HCT116 (cell line): ENCODE measurements around the gene PIP5KL1. TPM values are rescaled to one million over a fixed set of nuclear protein-coding genes. Genes with fewer than 3 reads are reported as not detected.
A peak's percentile ranks its signal among the peaks of the same experiment; 100 is the strongest.

Experiments
- ATAC-seq: fragments of 200-7000 bp; cut with Tn5 transposase; 2 replicates; pipeline ENCODE4 v1.9.1; 2020; ENCODE audit warnings: mild to moderate bottlenecking, moderate library complexity
- BruUV-seq: library from RNA; stranded (reverse); fragments of 400-500 nt; replicated peaks from 2 replicates; lab custom pipeline; 2021; lab: Mats Ljungman, UMichigan
- CTCF ChIA-PET: fragments of 300-600 bp; sonication (Branson Sonifier 250); formaldehyde crosslinking; loops from one replicate; lab custom pipeline; 2021; ENCODE audit warnings: antibody characterized with exemption; lab: Charles Lee
- POLR2A ChIA-PET: fragments of 300-600, 350-600 bp; sonication (Branson Sonifier 250); formaldehyde crosslinking; loops from one replicate; lab custom pipeline; 2021; ENCODE audit warnings: antibody characterized with exemption; lab: Charles Lee
- RAD21 ChIA-PET, 2 experiments: fragments of 300-600 bp; sonication (Branson Sonifier 250); formaldehyde crosslinking; loops; one replicate each; lab custom pipeline; 2023; ENCODE audit warnings: low total read pairs in 2 of 2; ENCODE audit not compliant: uncharacterized antibody in 2 of 2, unreplicated experiment in 2 of 2, low non-redundant PET in 1 of 2; lab: Charles Lee
- DNase-seq: peaks from one replicate; pipeline ENCODE4 v3.0.0-alpha.2; 2010; ENCODE audit warnings: low read depth, low spot score
- H2AFZ ChIP-seq: fragments of 200-600 bp; shearing (Covaris generic), sonication (generic); 2 replicates; pipeline ENCODE4 v1.6.1; 2017; ENCODE audit warnings: low read depth, mixed run types, mixed read lengths, antibody characterized with exemption, low read length; ENCODE audit not compliant: poor library complexity, severe bottlenecking
- H3K27ac ChIP-seq: 2 replicates; pipeline ENCODE4 v1.5.1; 2012; ENCODE audit warnings: low read depth, low read length
- H3K27me3 ChIP-seq: fragments of 200-600 bp; sonication (generic); 2 replicates; pipeline ENCODE4 v1.6.1; 2016; ENCODE audit warnings: mixed run types, low read length, mixed read lengths; ENCODE audit not compliant: insufficient read depth
- H3K36me3 ChIP-seq, 2 experiments: fragments of 200-500 bp in 1 of 2; fragments of 200-600 bp in 1 of 2; sonication (Bioruptor generic) in 1 of 2; sonication (generic) in 1 of 2; 2 replicates each; pipeline versions ENCODE4 v1.5.1 to v1.6.1; 2014 to 2016; ENCODE audit warnings: low read length in 2 of 2, inconsistent platforms in 1 of 2, mixed read lengths in 1 of 2, mixed run types in 1 of 2; ENCODE audit not compliant: insufficient read depth in 2 of 2, control insufficient read depth in 1 of 2
- H3K4me1 ChIP-seq, 2 experiments: fragments of 200-600 bp in 1 of 2; sonication (generic) in 1 of 2; 2 replicates each; pipeline versions ENCODE4 v1.5.1 to v1.6.1; 2012 to 2017; ENCODE audit warnings: low read length in 2 of 2, inconsistent platforms in 1 of 2, mild to moderate bottlenecking in 1 of 2, mixed read lengths in 1 of 2, mixed run types in 1 of 2, moderate library complexity in 1 of 2; ENCODE audit not compliant: insufficient read depth in 2 of 2, control insufficient read depth in 1 of 2
- H3K4me2 ChIP-seq: fragments of 200-600 bp; sonication (generic); 2 replicates; pipeline ENCODE4 v1.6.1; 2017; ENCODE audit warnings: mixed run types, low read length, mixed read lengths
- H3K4me3 ChIP-seq, 2 experiments: fragments of 200-600 bp in 1 of 2; sonication (generic) in 1 of 2; replicated peaks in 1 of 2; 2 replicates each; pipeline ENCODE4 v1.5.1; 2011 to 2016; ENCODE audit warnings: low read length in 2 of 2, control low read depth in 1 of 2, low read depth in 1 of 2, mild to moderate bottlenecking in 1 of 2, mixed read lengths in 1 of 2, mixed run types in 1 of 2
- H3K79me2 ChIP-seq: fragments of 200-600 bp; sonication (generic); 2 replicates; pipeline ENCODE4 v1.6.1; 2017; ENCODE audit warnings: mild to moderate bottlenecking, mixed run types, low read length, moderate library complexity, mixed read lengths; ENCODE audit not compliant: insufficient read depth
- H3K9ac ChIP-seq: fragments of 200-600 bp; sonication (generic); 2 replicates; pipeline ENCODE4 v1.6.1; 2016; ENCODE audit warnings: low read length, mixed read lengths
- H3K9me2 ChIP-seq: fragments of 200-600 bp; sonication (generic), shearing (Covaris generic); 2 replicates; pipeline ENCODE4 v1.6.1; 2017; ENCODE audit warnings: mixed run types, mild to moderate bottlenecking, moderate library complexity; ENCODE audit not compliant: insufficient read depth
- H3K9me3 ChIP-seq, 2 experiments: fragments of 200-500 bp in 1 of 2; fragments of 200-600 bp in 1 of 2; sonication (Bioruptor generic) in 1 of 2; sonication (generic) in 1 of 2; 2 replicates each; pipeline ENCODE4 v1.6.1; 2014 to 2017; ENCODE audit warnings: low read length in 2 of 2, mixed read lengths in 2 of 2, inconsistent platforms in 1 of 2, low read depth in 1 of 2, mild to moderate bottlenecking in 1 of 2, mixed run types in 1 of 2, moderate library complexity in 1 of 2; ENCODE audit not compliant: control insufficient read depth in 1 of 2, insufficient read depth in 1 of 2
- H4K20me1 ChIP-seq: fragments of 200-600 bp; sonication (generic), shearing (Covaris generic); 2 replicates; pipeline ENCODE4 v1.6.1; 2017; ENCODE audit warnings: mixed run types, mild to moderate bottlenecking, moderate library complexity; ENCODE audit not compliant: insufficient read depth
- CBX3 ChIP-seq: IDR thresholded peaks from 2 replicates; pipeline ENCODE4 v1.6.1; 2012; ENCODE audit warnings: low read depth
- EGR1 ChIP-seq: IDR thresholded peaks from 2 replicates; pipeline ENCODE4 v1.6.1; 2012; ENCODE audit warnings: low read depth
- ELF1 ChIP-seq: IDR thresholded peaks from 2 replicates; pipeline ENCODE4 v1.6.1; 2012; ENCODE audit warnings: low read depth, borderline replicate concordance
- JUND ChIP-seq: IDR thresholded peaks from 2 replicates; pipeline ENCODE4 v1.6.1; 2012
- MAX ChIP-seq: IDR thresholded peaks from 2 replicates; pipeline ENCODE4 v1.6.1; 2012
- POLR2A ChIP-seq: IDR thresholded peaks from 2 replicates; pipeline ENCODE4 v1.7.0; 2011; ENCODE audit warnings: borderline replicate concordance; ENCODE audit not compliant: insufficient read depth, insufficient read length; ENCODE audit errors: extremely low read depth
- POLR2AphosphoS5 ChIP-seq: IDR thresholded peaks from 2 replicates; pipeline ENCODE4 v1.6.1; 2011; ENCODE audit warnings: mild to moderate bottlenecking, low read depth, low read length, moderate library complexity
- RAD21 ChIP-seq: IDR thresholded peaks from 2 replicates; pipeline ENCODE4 v1.6.1; 2012; ENCODE audit warnings: low read depth, mild to moderate bottlenecking
- SP1 ChIP-seq: IDR thresholded peaks from 2 replicates; pipeline ENCODE4 v1.6.1; 2012; ENCODE audit warnings: low read depth
- SRF ChIP-seq: IDR thresholded peaks from 2 replicates; pipeline ENCODE4 v1.6.1; 2012; ENCODE audit warnings: low read depth
- TCF7L2 ChIP-seq: IDR thresholded peaks from 2 replicates; pipeline ENCODE4 v1.7.0; 2011; ENCODE audit warnings: borderline replicate concordance, inconsistent platforms; ENCODE audit not compliant: insufficient read depth, insufficient read length; ENCODE audit errors: extremely low read depth
- ZFX ChIP-seq: fragments of 450-650 bp; IDR thresholded peaks from 2 replicates; pipeline ENCODE4 v1.6.1; 2017
- intact Hi-C: fragments of 100-400 bp; cut with micrococcal nuclease; formaldehyde crosslinking; loops from 2 replicates; pipeline ENCODE4 v1.10.0; 2022
- total RNA-seq: library from RNA; stranded (reverse); gene quantifications from one replicate; pipeline ENCODE4 v1.2.1, GENCODE V29; 2021; ENCODE audit not compliant: unreplicated experiment
- TF ChIP-seq, protein P1 (sequence below), 3 experiments: fragments of 200-600 bp in 1 of 3; sonication (generic) in 1 of 3; IDR thresholded peaks in 2 of 3; conservative IDR thresholded peaks in 1 of 3; 2 replicates each; pipeline ENCODE4 v1.5.1; 2012 to 2017; ENCODE audit warnings: low read depth in 2 of 3, low read length in 2 of 3, antibody characterized with exemption in 1 of 3, borderline replicate concordance in 1 of 3, control low read depth in 1 of 3, mild to moderate bottlenecking in 1 of 3, mixed read lengths in 1 of 3, mixed run types in 1 of 3, moderate library complexity in 1 of 3; ENCODE audit not compliant: insufficient read depth in 1 of 3
- TF ChIP-seq, protein P2 (sequence below): IDR thresholded peaks from 2 replicates; pipeline ENCODE4 v1.6.1; 2011; ENCODE audit warnings: mild to moderate bottlenecking, low read length, moderate library complexity; ENCODE audit not compliant: insufficient replicate concordance; ENCODE audit errors: extremely low read depth
- TF ChIP-seq, protein P3 (sequence below): IDR thresholded peaks from 2 replicates; pipeline ENCODE4 v1.6.1; 2012

PIP5KL1 gene
- total RNA-seq, 1 experiment from 2014 or later: 37.6 TPM

DNA sequence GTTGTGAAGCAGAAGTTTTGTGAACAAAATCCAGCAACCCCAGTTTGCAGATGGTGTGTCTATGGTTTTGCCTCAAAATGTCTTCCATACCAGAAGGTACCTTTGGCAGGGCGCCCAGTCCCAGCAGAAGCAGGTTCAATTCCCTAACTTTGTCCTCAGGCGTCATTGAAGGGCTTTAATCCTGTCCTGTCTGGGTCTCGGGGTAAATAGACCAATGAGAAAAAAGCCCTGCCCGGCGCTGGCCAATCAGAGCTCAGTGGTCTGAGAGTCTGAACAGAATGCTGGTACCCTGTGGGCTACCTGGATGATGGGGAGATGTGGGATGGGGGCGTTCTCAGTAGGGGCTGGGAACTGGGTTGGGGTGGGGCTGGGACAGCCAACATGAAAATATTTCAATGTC lies 7.5 kb downstream of the PIP5KL1 start:
- POLR2A ChIA-PET: interaction anchor here (0.7 kb wide), 1 partner anchor 152 kb away, joined by 3 read pairs; no protein-coding TSS in a partner anchor
- TF ChIP-seq RAD21: no peak
- Histone ChIP-seq H2AFZ (no peak overlapping the region), H3K9me2 (no peaks in the 10 kb centered on the region), H3K36me3 (no peaks in the 10 kb centered on the region), H3K9me3 (no peaks in the 10 kb centered on the region), H3K9ac (peak overlapping the region; percentile 43; the same call in 1 of the 2 replicates), H3K27ac (no peak overlapping the region), H3K79me2 (no peaks in the 10 kb centered on the region), H3K27me3 (no peaks in the 10 kb centered on the region), H3K4me2 (0 out of 2 replicates have a peak overlapping the region, but pooled peaks have one; percentile 66), H3K4me3 (no peak overlapping the region), H4K20me1 (no peaks in the 10 kb centered on the region), H3K4me1 (peaks cover 43 to 82% of the 10 kb centered on the region in 2 experiments)
- ATAC-seq: no peak
- DNase-seq: no peak
- BruUV-seq: no TSS peak
- CTCF ChIA-PET: interaction anchor here (0.7 to 3.0 kb wide), 5 partner anchors 9 to 195 kb away, joined by 3 to 12 read pairs (median 5); partner anchors contain the start of gene TOR2A
- intact Hi-C loops: no loop called here
- RAD21 ChIA-PET: no interaction called here

GRCh38 chr9:127921557-127922120 lies 8.9 kb downstream of the PIP5KL1 start:
- H4K20me1 ChIP-seq: no peaks in the 10 kb centered on the region
- H3K9ac ChIP-seq: peak overlapping the region; percentile 68
- no peaks in the 10 kb centered on the region for H3K9me2 ChIP-seq
- ChIA-PET POLR2A (interaction anchor here (0.6 to 1.1 kb wide), 8 partner anchors 24 to 352 kb away, joined by 3 to 4 read pairs (median 3); partner anchors contain the start of genes SLC25A25 and TOR2A), CTCF (interaction anchor here (0.6 to 3.0 kb wide), 19 partner anchors 11 to 418 kb away, joined by 3 to 19 read pairs (median 5); partner anchors contain the start of genes CDK9, FPGS and TOR2A), RAD21 (interaction anchor here (0.6 to 1.3 kb wide), 5 partner anchors 52 to 332 kb away, joined by 3 to 7 read pairs (median 4); partner anchors contain the start of gene TOR2A (in 1 of the 2))
- H3K4me1 ChIP-seq: peaks cover 50 to 81% of the 10 kb centered on the region in 2 experiments
- no peak overlapping the region for H2AFZ ChIP-seq
- peak overlapping the region; percentile 42 for H3K4me2 ChIP-seq
- ATAC-seq (peak; percentile 26), DNase-seq (no peak)
- no peaks in the 10 kb centered on the region for H3K36me3 ChIP-seq
- peak overlapping the region; percentile 14; the same call in 1 of the 2 replicates for H3K27ac ChIP-seq
- peaks cover under 1% of the 10 kb centered on the region; the same call in 1 of the 2 replicates for H3K79me2 ChIP-seq
- BruUV-seq: no TSS peak
- intact Hi-C loops: loop anchor here (1.0 kb wide), 2 partner anchors 186 to 331 kb away; partner anchors contain the start of gene TOR2A
- no peaks in the 10 kb centered on the region for H3K27me3 ChIP-seq
- H3K4me3 ChIP-seq: no peak overlapping the region
- no peaks in the 10 kb centered on the region for H3K9me3 ChIP-seq
- TF ChIP-seq POLR2A: no peak
- TF ChIP-seq ZFX: no peak
- no peak for TF ChIP-seq SP1
- TF ChIP-seq POLR2AphosphoS5: peak; percentile 54
- TF ChIP-seq, protein P1, sequence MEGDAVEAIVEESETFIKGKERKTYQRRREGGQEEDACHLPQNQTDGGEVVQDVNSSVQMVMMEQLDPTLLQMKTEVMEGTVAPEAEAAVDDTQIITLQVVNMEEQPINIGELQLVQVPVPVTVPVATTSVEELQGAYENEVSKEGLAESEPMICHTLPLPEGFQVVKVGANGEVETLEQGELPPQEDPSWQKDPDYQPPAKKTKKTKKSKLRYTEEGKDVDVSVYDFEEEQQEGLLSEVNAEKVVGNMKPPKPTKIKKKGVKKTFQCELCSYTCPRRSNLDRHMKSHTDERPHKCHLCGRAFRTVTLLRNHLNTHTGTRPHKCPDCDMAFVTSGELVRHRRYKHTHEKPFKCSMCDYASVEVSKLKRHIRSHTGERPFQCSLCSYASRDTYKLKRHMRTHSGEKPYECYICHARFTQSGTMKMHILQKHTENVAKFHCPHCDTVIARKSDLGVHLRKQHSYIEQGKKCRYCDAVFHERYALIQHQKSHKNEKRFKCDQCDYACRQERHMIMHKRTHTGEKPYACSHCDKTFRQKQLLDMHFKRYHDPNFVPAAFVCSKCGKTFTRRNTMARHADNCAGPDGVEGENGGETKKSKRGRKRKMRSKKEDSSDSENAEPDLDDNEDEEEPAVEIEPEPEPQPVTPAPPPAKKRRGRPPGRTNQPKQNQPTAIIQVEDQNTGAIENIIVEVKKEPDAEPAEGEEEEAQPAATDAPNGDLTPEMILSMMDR (IDR thresholded peaks at IDR 0.05 in 2 of 3, conservative IDR thresholded peaks at IDR 0.05 in 1 of 3; ENCODE audit: borderline replicate concordance in 1 of 3, insufficient read depth in 1 of 3, low read depth in 2 of 3, low read length in 2 of 3): peak in 2 of 3 experiments; percentile 77 to 80; a peak in 4 of 6 replicates
- no peak for TF ChIP-seq CBX3
- TF ChIP-seq MAX: no peak
- TF ChIP-seq SRF: no peak
- TF ChIP-seq EGR1: no peak
- no peak for TF ChIP-seq ELF1
- TF ChIP-seq, protein P2, sequence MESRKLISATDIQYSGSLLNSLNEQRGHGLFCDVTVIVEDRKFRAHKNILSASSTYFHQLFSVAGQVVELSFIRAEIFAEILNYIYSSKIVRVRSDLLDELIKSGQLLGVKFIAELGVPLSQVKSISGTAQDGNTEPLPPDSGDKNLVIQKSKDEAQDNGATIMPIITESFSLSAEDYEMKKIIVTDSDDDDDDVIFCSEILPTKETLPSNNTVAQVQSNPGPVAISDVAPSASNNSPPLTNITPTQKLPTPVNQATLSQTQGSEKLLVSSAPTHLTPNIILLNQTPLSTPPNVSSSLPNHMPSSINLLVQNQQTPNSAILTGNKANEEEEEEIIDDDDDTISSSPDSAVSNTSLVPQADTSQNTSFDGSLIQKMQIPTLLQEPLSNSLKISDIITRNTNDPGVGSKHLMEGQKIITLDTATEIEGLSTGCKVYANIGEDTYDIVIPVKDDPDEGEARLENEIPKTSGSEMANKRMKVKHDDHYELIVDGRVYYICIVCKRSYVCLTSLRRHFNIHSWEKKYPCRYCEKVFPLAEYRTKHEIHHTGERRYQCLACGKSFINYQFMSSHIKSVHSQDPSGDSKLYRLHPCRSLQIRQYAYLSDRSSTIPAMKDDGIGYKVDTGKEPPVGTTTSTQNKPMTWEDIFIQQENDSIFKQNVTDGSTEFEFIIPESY: peak; percentile 34
- TF ChIP-seq, protein P3, sequence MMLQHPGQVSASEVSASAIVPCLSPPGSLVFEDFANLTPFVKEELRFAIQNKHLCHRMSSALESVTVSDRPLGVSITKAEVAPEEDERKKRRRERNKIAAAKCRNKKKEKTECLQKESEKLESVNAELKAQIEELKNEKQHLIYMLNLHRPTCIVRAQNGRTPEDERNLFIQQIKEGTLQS: no peak
- no peak for TF ChIP-seq TCF7L2
- TF ChIP-seq JUND: no peak
